ENCODE results near the gene RNF167. TPM values are rescaled to one million over a fixed set of nuclear protein-coding genes. Genes with fewer than 3 reads are reported as not detected.
A peak's percentile ranks its signal among the peaks of the same experiment; 100 is the strongest.

Gene RNF167
- total RNA-seq, 1 experiment from 2014 or later: 135 TPM

DNA sequence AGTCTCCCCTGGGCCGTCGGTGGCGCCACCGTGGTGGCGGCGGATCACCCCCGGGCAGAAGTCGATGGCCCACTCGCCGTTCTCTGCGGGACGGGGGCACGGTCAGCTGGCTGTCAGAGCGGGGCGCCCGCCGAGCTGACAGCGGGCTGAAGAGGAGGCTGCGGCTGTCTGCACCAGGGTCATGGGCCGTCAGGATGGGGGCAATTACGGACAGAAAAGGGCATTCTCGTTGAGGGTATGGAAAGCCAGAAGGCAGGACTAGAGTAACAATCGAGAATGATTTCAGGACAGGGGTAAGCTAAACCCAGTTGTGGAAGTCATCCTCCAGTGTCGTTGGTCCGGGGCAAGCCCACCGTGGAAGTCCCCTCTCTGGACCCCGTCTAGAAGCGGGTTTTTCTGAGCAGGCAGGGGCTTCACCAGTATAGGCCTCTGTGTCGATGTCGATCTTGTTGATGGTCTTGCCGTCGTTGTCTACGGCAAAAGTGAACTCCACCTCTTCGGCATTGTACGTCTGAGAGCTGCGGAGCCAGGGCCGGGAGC is 38.9 kb upstream of the RNF167 start:
- Histone ChIP-seq H2AFZ (no peak overlapping the region), H3K4me3 (no peak overlapping the region), H3F3A (ENCODE audit: insufficient read depth, low read depth) (peaks cover 31% of the 10 kb centered on the region; the same call in 1 of the 2 replicates), H3K27me3 (ENCODE audit: insufficient read depth, low read depth) (no peaks in the 10 kb centered on the region), H3K79me2 (ENCODE audit: low read depth) (no peaks in the 10 kb centered on the region), H3K27ac (no peak overlapping the region), H3K36me3 (ENCODE audit: low read depth) (no peaks in the 10 kb centered on the region), H3K4me1 (replicated peaks; ENCODE audit: insufficient read depth) (peaks cover 13% of the 10 kb centered on the region), H3K4me2 (no peak overlapping the region), H3K9me3 (ENCODE audit: insufficient read depth, low read depth) (no peaks in the 10 kb centered on the region), H3K9me2 (ENCODE audit: insufficient read depth) (no peaks in the 10 kb centered on the region), H4K20me1 (ENCODE audit: insufficient read depth) (no peaks in the 10 kb centered on the region)
- intact Hi-C loops (cut with micrococcal nuclease; ENCODE audit: unreplicated experiment): loop anchor here (5.0 to 10.0 kb wide), 2 partner anchors 334 to 476 kb away; no protein-coding TSS in a partner anchor
- DNase-seq: no peak
- POLR2A ChIA-PET (ENCODE audit: unreplicated experiment): no interaction called here
- no TSS peak for BruUV-seq (replicated peaks)
- CTCF ChIA-PET: no interaction called here
- TF ChIP-seq, protein P1, sequence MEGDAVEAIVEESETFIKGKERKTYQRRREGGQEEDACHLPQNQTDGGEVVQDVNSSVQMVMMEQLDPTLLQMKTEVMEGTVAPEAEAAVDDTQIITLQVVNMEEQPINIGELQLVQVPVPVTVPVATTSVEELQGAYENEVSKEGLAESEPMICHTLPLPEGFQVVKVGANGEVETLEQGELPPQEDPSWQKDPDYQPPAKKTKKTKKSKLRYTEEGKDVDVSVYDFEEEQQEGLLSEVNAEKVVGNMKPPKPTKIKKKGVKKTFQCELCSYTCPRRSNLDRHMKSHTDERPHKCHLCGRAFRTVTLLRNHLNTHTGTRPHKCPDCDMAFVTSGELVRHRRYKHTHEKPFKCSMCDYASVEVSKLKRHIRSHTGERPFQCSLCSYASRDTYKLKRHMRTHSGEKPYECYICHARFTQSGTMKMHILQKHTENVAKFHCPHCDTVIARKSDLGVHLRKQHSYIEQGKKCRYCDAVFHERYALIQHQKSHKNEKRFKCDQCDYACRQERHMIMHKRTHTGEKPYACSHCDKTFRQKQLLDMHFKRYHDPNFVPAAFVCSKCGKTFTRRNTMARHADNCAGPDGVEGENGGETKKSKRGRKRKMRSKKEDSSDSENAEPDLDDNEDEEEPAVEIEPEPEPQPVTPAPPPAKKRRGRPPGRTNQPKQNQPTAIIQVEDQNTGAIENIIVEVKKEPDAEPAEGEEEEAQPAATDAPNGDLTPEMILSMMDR (conservative IDR thresholded peaks at IDR 0.05): no peak
- no peak for TF ChIP-seq EZH2 (IDR thresholded peaks at IDR 0.05; ENCODE audit: low read depth)

GRCh38 chr17:4901648-4902344 is 38.3 kb upstream of the RNF167 start:
- TF ChIP-seq EZH2 (IDR thresholded peaks at IDR 0.05; ENCODE audit: low read depth): no peak
- TF ChIP-seq, protein P1 (conservative IDR thresholded peaks at IDR 0.05): no peak
- Histone ChIP-seq H3K9me3 (ENCODE audit: insufficient read depth, low read depth) (no peaks in the 10 kb centered on the region), H3F3A (ENCODE audit: insufficient read depth, low read depth) (peaks cover 31% of the 10 kb centered on the region; the same call in 1 of the 2 replicates), H3K27me3 (ENCODE audit: insufficient read depth, low read depth) (no peaks in the 10 kb centered on the region), H3K9me2 (ENCODE audit: insufficient read depth) (no peaks in the 10 kb centered on the region), H2AFZ (no peak overlapping the region), H3K4me1 (replicated peaks; ENCODE audit: insufficient read depth) (peaks cover 13% of the 10 kb centered on the region), H3K4me2 (no peak overlapping the region), H4K20me1 (ENCODE audit: insufficient read depth) (no peaks in the 10 kb centered on the region), H3K79me2 (ENCODE audit: low read depth) (no peaks in the 10 kb centered on the region), H3K27ac (no peak overlapping the region), H3K36me3 (ENCODE audit: low read depth) (no peaks in the 10 kb centered on the region), H3K4me3 (no peak overlapping the region)
- POLR2A ChIA-PET (ENCODE audit: unreplicated experiment): no interaction called here
- DNase-seq: no peak
- intact Hi-C loops (cut with micrococcal nuclease; ENCODE audit: unreplicated experiment): loop anchor here (5.0 to 10.0 kb wide), 2 partner anchors 334 to 477 kb away; no protein-coding TSS in a partner anchor
- CTCF ChIA-PET: no interaction called here
- BruUV-seq (replicated peaks): no TSS peak

GRCh38 chr17:4902540-4902939 is 37.5 kb upstream of the RNF167 start:
- no peaks in the 10 kb centered on the region for H3K36me3 ChIP-seq (ENCODE audit: low read depth)
- H4K20me1 ChIP-seq (ENCODE audit: insufficient read depth): no peaks in the 10 kb centered on the region
- no peaks in the 10 kb centered on the region for H3K27me3 ChIP-seq (ENCODE audit: insufficient read depth, low read depth)
- H2AFZ ChIP-seq: no peak overlapping the region
- H3K4me1 ChIP-seq (replicated peaks; ENCODE audit: insufficient read depth): peaks cover 13% of the 10 kb centered on the region
- H3K4me2 ChIP-seq: peak overlapping the region; percentile 56; the same call in 1 of the 2 replicates
- no peak overlapping the region for H3K27ac ChIP-seq
- H3K9me2 ChIP-seq (ENCODE audit: insufficient read depth): no peaks in the 10 kb centered on the region
- H3K4me3 ChIP-seq: no peak overlapping the region
- no peak for DNase-seq
- no peaks in the 10 kb centered on the region for H3K9me3 ChIP-seq (ENCODE audit: insufficient read depth, low read depth)
- no peaks in the 10 kb centered on the region for H3K79me2 ChIP-seq (ENCODE audit: low read depth)
- POLR2A ChIA-PET (ENCODE audit: unreplicated experiment): no interaction called here
- no peak for TF ChIP-seq EZH2 (IDR thresholded peaks at IDR 0.05; ENCODE audit: low read depth)
- TF ChIP-seq, protein P1 (conservative IDR thresholded peaks at IDR 0.05): no peak
- intact Hi-C loops (cut with micrococcal nuclease; ENCODE audit: unreplicated experiment): loop anchor here (5.0 to 10.0 kb wide), 2 partner anchors 335 to 478 kb away; no protein-coding TSS in a partner anchor
- H3F3A ChIP-seq (ENCODE audit: insufficient read depth, low read depth): peaks cover 31% of the 10 kb centered on the region; the same call in 1 of the 2 replicates
- CTCF ChIA-PET: interaction anchor here (1.1 to 1.5 kb wide), 2 partner anchors 22 to 106 kb away, joined by 3 to 6 read pairs; partner anchors contain the start of gene PSMB6
- BruUV-seq (replicated peaks): no TSS peak
